GM12878 (cell line): ENCODE data around the gene SELP. TPM values are rescaled to one million over a fixed set of nuclear protein-coding genes. Genes with fewer than 3 reads are reported as not detected.

ENCODE experiments used
- ATF7 ChIP-seq: fragments of 450-650 bp; IDR thresholded peaks from 2 replicates; pipeline ENCODE4 v1.6.1; 2016; ENCODE audit warnings: low read depth, mild to moderate bottlenecking
- CEBPZ ChIP-seq: fragments of 150-350 bp; IDR thresholded peaks from 2 replicates; pipeline ENCODE4 v1.6.1; 2016; ENCODE audit warnings: low read depth, low read length
- CHD1 ChIP-seq: IDR thresholded peaks from 2 replicates; pipeline ENCODE4 v1.6.1; 2012; ENCODE audit warnings: low read depth, low read length, improper control_type of control experiment
- EZH2 ChIP-seq: IDR thresholded peaks from 2 replicates; pipeline ENCODE4 v1.6.1; 2012; ENCODE audit warnings: low read depth, mild to moderate bottlenecking, control low read depth, inconsistent platforms, low read length, borderline replicate concordance; ENCODE audit not compliant: control insufficient read depth
- GATAD2B ChIP-seq: fragments of 450-650 bp; conservative IDR thresholded peaks from 2 replicates; pipeline ENCODE4 v1.6.1; 2017; ENCODE audit warnings: low read depth, mild to moderate bottlenecking, moderate library complexity
- NRF1 ChIP-seq: conservative IDR thresholded peaks from 2 replicates; pipeline ENCODE4 v1.6.1; 2011; ENCODE audit warnings: mild to moderate bottlenecking, low read depth, low read length, improper control_type of control experiment
- REST ChIP-seq: IDR thresholded peaks from 2 replicates; pipeline ENCODE4 v1.6.1; 2012; ENCODE audit warnings: mild to moderate bottlenecking, low read depth, low read length
- SMC3 ChIP-seq: IDR thresholded peaks from 2 replicates; pipeline ENCODE4 v1.6.1; 2011; ENCODE audit warnings: low read length, improper control_type of control experiment, borderline replicate concordance
- TBL1XR1 ChIP-seq: IDR thresholded peaks from 2 replicates; pipeline ENCODE4 v1.6.1; 2012; ENCODE audit warnings: low read depth, low read length, improper control_type of control experiment
- polyA plus RNA-seq, 11 experiments: library from polyadenylated mRNA; depleted of rRNA in 4 of 11; unstranded in 6 of 11; stranded (reverse) in 5 of 11; fragments of >200 nt; fragmentation: Nextera tagmentation in 4 of 11; fragmentation: Illumina TruSeq in 1 of 11; extraction: Ambion mirVana in 4 of 11; extraction: Trizol in 1 of 11; gene quantifications; 1 replicate in 1 of 11; 2 replicates in 10 of 11; pipeline versions ENCODE4 v1.2.1 to v1.2.3, GENCODE V29; 2011 to 2016; ENCODE audit warnings: inconsistent platforms in 2 of 11, missing spikeins in 2 of 11, low read depth in 1 of 11
- total RNA-seq, 4 experiments: library from RNA; depleted of rRNA in 3 of 4; stranded (reverse); fragments of >200 nt in 3 of 4; fragmentation: Illumina TruSeq in 1 of 4; extraction: Trizol in 1 of 4; gene quantifications; 2 replicates each; pipeline versions ENCODE4 v1.2.1 to v1.2.3, GENCODE V29; 2013 to 2021
- TF ChIP-seq, protein P1 (sequence below): fragments of 450-650 bp; IDR thresholded peaks from 2 replicates; pipeline ENCODE4 v1.6.1; 2017; ENCODE audit warnings: mild to moderate bottlenecking, low read depth, inconsistent platforms; ENCODE audit not compliant: poor library complexity, severe bottlenecking

SELP gene
- total and polyA plus RNA-seq, 10 of the 15 experiments (the other 5 are each of a cell fraction or from before 2014, with no cell fraction given), result 0.04 to 0.23 (median 0.06) TPM; not detected in 7

- TF ChIP-seq REST, result no peak
- TF ChIP-seq, protein P1, sequence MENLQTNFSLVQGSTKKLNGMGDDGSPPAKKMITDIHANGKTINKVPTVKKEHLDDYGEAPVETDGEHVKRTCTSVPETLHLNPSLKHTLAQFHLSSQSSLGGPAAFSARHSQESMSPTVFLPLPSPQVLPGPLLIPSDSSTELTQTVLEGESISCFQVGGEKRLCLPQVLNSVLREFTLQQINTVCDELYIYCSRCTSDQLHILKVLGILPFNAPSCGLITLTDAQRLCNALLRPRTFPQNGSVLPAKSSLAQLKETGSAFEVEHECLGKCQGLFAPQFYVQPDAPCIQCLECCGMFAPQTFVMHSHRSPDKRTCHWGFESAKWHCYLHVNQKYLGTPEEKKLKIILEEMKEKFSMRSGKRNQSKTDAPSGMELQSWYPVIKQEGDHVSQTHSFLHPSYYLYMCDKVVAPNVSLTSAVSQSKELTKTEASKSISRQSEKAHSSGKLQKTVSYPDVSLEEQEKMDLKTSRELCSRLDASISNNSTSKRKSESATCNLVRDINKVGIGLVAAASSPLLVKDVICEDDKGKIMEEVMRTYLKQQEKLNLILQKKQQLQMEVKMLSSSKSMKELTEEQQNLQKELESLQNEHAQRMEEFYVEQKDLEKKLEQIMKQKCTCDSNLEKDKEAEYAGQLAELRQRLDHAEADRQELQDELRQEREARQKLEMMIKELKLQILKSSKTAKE, result no peak
- no peak for TF ChIP-seq SMC3
- TF ChIP-seq TBL1XR1, result no peak
- no peak for TF ChIP-seq NRF1
- TF ChIP-seq ATF7, result no peak
- no peak for TF ChIP-seq CEBPZ
- TF ChIP-seq EZH2, result no peak
- no peak for TF ChIP-seq GATAD2B
- no peak for TF ChIP-seq CHD1
Measured at GRCh38 chr1:169631249-169631648, 1.3 kb upstream of the SELP start (continued).
